CD4-positive, alpha-beta T cell (primary cell): ENCODE results near the gene DNAAF1. TPM values are rescaled to one million over a fixed set of nuclear protein-coding genes. Genes with fewer than 3 reads are reported as not detected.

Source experiments
- ATAC-seq: fragments of 200-7000 bp; cut with Tn5 transposase; one replicate; pipeline ENCODE4 v1.10.0; 2022; ENCODE audit warnings: mild to moderate bottlenecking; ENCODE audit not compliant: poor library complexity
- CTCF ChIA-PET: fragments of 350-600 bp; sonication (Branson Sonifier 250); formaldehyde crosslinking; loops from one replicate; lab custom pipeline; 2021; ENCODE audit warnings: antibody characterized with exemption, inconsistent platforms; lab: Charles Lee
- POLR2A ChIA-PET: fragments of 350-600 bp; sonication (Branson Sonifier 250); formaldehyde crosslinking; loops from one replicate; lab custom pipeline; 2021; ENCODE audit warnings: antibody characterized with exemption, inconsistent platforms; lab: Charles Lee
- DNase-seq, 14 experiments: peaks; one replicate each; pipeline ENCODE4 v3.0.0-alpha.2; 2013 to 2020; ENCODE audit warnings: mixed read lengths in 2 of 14
- H3K27ac ChIP-seq, 2 donors: one replicate each; pipeline versions ENCODE4 v1.5.1 to v1.7.0; 2013; ENCODE audit warnings: low read length in 2 of 2, low read depth in 1 of 2, mild to moderate bottlenecking in 1 of 2
- H3K27me3 ChIP-seq, 2 experiments: 1 replicate in 1 of 2; 2 replicates in 1 of 2; pipeline versions ENCODE4 v1.6.1 to v1.7.0; 2013; ENCODE audit warnings: low read length in 2 of 2, control low read depth in 1 of 2, mild to moderate bottlenecking in 1 of 2, moderate library complexity in 1 of 2; ENCODE audit not compliant: insufficient read depth in 2 of 2, control insufficient read depth in 1 of 2
- H3K36me3 ChIP-seq: one replicate; pipeline ENCODE4 v1.6.1; 2013; ENCODE audit warnings: low read length, control low read depth; ENCODE audit not compliant: insufficient read depth
- H3K4me1 ChIP-seq: one replicate; pipeline ENCODE4 v1.6.1; 2013; ENCODE audit warnings: low read length, control low read depth; ENCODE audit not compliant: insufficient read depth
- H3K4me3 ChIP-seq: one replicate; pipeline ENCODE4 v1.5.1; 2013; ENCODE audit warnings: mild to moderate bottlenecking, low read length, moderate library complexity
- H3K9me3 ChIP-seq, 2 experiments: 1 replicate in 1 of 2; 2 replicates in 1 of 2; pipeline versions ENCODE4 v1.6.1 to v1.7.0; 2013; ENCODE audit warnings: low read length in 2 of 2, mild to moderate bottlenecking in 2 of 2, control low read depth in 1 of 2, moderate library complexity in 1 of 2; ENCODE audit not compliant: control insufficient read depth in 1 of 2, insufficient read depth in 1 of 2
- H3K27ac Mint-ChIP-seq: one replicate; pipeline ENCODE4 v1.8.0; 2020; ENCODE audit warnings: mixed read lengths
- H3K27me3 Mint-ChIP-seq: one replicate; pipeline ENCODE4 v1.8.0; 2021; ENCODE audit warnings: mixed read lengths
- H3K36me3 Mint-ChIP-seq: one replicate; pipeline ENCODE4 v1.8.0; 2021; ENCODE audit warnings: low read depth, mixed read lengths
- H3K4me1 Mint-ChIP-seq: one replicate; pipeline ENCODE4 v1.8.0; 2021; ENCODE audit warnings: low read depth, mixed read lengths
- H3K4me3 Mint-ChIP-seq: one replicate; pipeline ENCODE4 v1.8.0; 2020; ENCODE audit warnings: mild to moderate bottlenecking, mixed read lengths
- H3K9me3 Mint-ChIP-seq: one replicate; pipeline ENCODE4 v1.8.0; 2020; ENCODE audit warnings: mixed read lengths
- intact Hi-C, 2 experiments: fragments of 100-400 bp; cut with DNase I in 1 of 2; cut with micrococcal nuclease in 1 of 2; formaldehyde crosslinking; loops; one replicate each; pipeline versions ENCODE4 v1.15.1 to v1.9.0; 2023 to 2025; cut with DNase I, micrococcal nuclease
- total RNA-seq, 174 experiments: library from RNA in 2 of 174; stranded (reverse) in 2 of 174; gene quantifications; one replicate each; pipeline ENCODE4 v1.2.3 and lab custom pipeline; 2021 to 2026
- TF ChIP-seq, protein P1 (sequence below): fragments of 200-600 bp; IDR thresholded peaks from one replicate; pipeline ENCODE4 v1.8.0; 2022; ENCODE audit warnings: antibody characterized with exemption, mild to moderate bottlenecking

DNAAF1 gene
- total RNA-seq, 2 experiments from 2014 or later: not detected

DNA sequence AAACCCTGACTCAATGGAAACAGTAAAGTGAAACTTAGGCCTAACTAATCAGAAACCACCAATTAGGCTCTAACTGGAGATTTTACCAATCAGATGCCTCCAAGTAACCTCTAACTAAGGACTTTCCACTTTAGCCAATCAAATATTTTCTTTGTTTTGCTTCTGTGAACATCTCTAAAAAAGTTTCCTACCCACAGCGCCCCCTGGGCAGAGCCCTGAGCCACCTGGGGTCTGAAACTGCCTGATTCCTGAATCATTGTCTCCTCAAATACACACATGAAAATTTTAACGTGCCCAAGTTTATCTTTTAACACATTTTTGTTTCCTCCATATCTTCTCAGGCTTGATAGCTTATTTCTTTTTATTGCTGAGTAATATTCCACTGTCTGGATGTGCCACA lies 64.9 kb downstream of the DNAAF1 start:
- ChIA-PET POLR2A (no interaction called here), CTCF (no interaction called here)
- Histone ChIP-seq H3K27me3 (no peaks in the 10 kb centered on the region), H3K4me3 (no peak overlapping the region), H3K27ac (no peak overlapping the region), H3K4me1 (no peaks in the 10 kb centered on the region), H3K36me3 (no peaks in the 10 kb centered on the region), H3K9me3 (no peaks in the 10 kb centered on the region)
- Mint-ChIP-seq H3K9me3 (no peaks in the 10 kb centered on the region), H3K27me3 (no peaks in the 10 kb centered on the region), H3K27ac (no peak overlapping the region), H3K36me3 (no peaks in the 10 kb centered on the region), H3K4me1 (no peaks in the 10 kb centered on the region), H3K4me3 (no peak overlapping the region)
- DNase-seq: no peak
- intact Hi-C loops: no loop called here
- ATAC-seq: no peak
- TF ChIP-seq, protein P1, sequence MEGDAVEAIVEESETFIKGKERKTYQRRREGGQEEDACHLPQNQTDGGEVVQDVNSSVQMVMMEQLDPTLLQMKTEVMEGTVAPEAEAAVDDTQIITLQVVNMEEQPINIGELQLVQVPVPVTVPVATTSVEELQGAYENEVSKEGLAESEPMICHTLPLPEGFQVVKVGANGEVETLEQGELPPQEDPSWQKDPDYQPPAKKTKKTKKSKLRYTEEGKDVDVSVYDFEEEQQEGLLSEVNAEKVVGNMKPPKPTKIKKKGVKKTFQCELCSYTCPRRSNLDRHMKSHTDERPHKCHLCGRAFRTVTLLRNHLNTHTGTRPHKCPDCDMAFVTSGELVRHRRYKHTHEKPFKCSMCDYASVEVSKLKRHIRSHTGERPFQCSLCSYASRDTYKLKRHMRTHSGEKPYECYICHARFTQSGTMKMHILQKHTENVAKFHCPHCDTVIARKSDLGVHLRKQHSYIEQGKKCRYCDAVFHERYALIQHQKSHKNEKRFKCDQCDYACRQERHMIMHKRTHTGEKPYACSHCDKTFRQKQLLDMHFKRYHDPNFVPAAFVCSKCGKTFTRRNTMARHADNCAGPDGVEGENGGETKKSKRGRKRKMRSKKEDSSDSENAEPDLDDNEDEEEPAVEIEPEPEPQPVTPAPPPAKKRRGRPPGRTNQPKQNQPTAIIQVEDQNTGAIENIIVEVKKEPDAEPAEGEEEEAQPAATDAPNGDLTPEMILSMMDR: no peak

DNA sequence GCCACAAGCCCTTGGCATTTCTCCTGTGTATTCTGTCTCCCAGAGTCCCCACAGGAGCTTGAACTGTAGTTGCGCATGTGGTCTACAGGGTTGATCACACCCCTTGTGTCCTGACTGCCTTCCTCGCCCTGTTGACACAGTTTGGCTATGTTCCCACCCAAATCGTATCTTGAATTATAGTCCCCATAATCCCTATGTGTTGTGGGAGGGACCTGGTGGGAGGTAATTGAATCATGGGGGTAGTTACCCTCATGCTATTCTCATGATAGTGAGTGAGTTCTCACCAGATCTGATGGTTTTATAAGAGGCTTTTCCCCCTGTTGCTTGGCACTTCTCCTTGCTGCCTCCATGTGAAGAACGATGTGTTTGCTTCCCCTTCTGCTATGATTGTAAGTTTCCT lies 67.0 kb downstream of the DNAAF1 start:
- POLR2A ChIA-PET: no interaction called here
- Mint-ChIP-seq H3K27ac (no peak overlapping the region), H3K4me3 (no peak overlapping the region), H3K4me1 (no peaks in the 10 kb centered on the region), H3K27me3 (no peaks in the 10 kb centered on the region), H3K9me3 (no peaks in the 10 kb centered on the region), H3K36me3 (no peaks in the 10 kb centered on the region)
- TF ChIP-seq, protein P1: no peak
- intact Hi-C loops: no loop called here
- Histone ChIP-seq H3K27ac (no peak overlapping the region), H3K27me3 (peaks cover 0 to 2% of the 10 kb centered on the region in 2 experiments), H3K36me3 (no peaks in the 10 kb centered on the region), H3K9me3 (no peaks in the 10 kb centered on the region), H3K4me1 (no peaks in the 10 kb centered on the region), H3K4me3 (no peak overlapping the region)
- CTCF ChIA-PET: no interaction called here
- ATAC-seq (no peak), DNase-seq (no peak)

DNA sequence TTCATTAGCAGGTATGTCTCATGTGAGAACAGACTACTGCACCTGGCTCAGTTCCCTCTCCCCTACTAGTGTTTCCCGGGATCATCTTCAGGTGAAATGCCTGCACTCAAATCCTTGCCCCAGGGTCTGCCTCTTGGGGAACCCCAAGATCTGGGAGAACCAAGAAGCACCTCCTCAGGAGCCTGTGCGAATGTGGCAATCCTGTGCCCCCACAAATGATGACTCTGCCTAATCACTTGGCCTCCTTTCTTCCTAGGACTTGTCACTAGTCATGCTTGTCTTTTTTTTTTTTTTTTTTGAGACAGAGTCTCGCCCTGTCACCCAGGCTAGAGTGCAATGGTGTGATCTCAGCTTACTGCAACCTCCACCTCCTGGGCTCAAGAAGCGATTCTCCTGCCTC lies 67.5 kb downstream of the DNAAF1 start:
- POLR2A ChIA-PET: no interaction called here
- Mint-ChIP-seq H3K4me1 (no peaks in the 10 kb centered on the region), H3K27ac (no peak overlapping the region), H3K27me3 (no peaks in the 10 kb centered on the region), H3K36me3 (no peaks in the 10 kb centered on the region), H3K9me3 (no peaks in the 10 kb centered on the region), H3K4me3 (no peak overlapping the region)
- Histone ChIP-seq H3K4me3 (no peak overlapping the region), H3K9me3 (no peaks in the 10 kb centered on the region), H3K27ac (no peak overlapping the region), H3K36me3 (no peaks in the 10 kb centered on the region), H3K4me1 (no peaks in the 10 kb centered on the region), H3K27me3 (peaks cover 0 to 2% of the 10 kb centered on the region in 2 experiments)
- intact Hi-C loops: no loop called here
- DNase-seq (no peak), ATAC-seq (no peak)
- CTCF ChIA-PET: no interaction called here
- TF ChIP-seq, protein P1: no peak
